Pulmonary artery endothelial cell (primary cell): ENCODE results near the gene MTOR. TPM values are rescaled to one million over a fixed set of nuclear protein-coding genes. Genes with fewer than 3 reads are reported as not detected.
"Not testable (repeated sequence)": the region's sequence is repeated elsewhere in the genome, so short reads cannot be mapped to it uniquely, and the experiment has no call there.

Experiments used
- DNase-seq: peaks from one replicate; pipeline ENCODE4 v3.0.0-alpha.2; 2011; ENCODE audit warnings: low read depth, low spot score
- total RNA-seq: library from RNA; depleted of rRNA; stranded (reverse); fragments of >200 nt; gene quantifications from 2 replicates; pipeline ENCODE4 v1.2.3, GENCODE V29; 2014

Gene MTOR
- total RNA-seq, 1 donor from 2014 or later = 42.7 TPM

DNA sequence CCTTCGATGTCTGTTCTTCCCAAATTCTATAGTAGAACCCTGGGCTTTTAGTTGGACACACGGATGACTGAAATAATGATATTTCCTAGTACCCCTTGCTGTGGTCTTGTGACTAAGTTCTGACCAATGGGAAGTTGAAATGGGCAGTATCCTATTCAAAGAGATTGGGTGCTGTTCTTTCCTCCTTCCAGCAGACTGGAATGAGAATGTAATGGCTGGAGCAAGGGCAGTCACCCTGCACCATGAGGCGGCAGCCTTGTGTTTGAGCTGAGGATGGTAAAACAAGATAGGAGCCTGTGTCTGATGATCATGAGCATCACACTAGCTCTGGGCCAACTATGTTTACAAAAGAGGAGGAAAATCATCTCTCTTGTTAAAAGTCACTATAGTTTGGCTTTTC, 197.4 kb downstream of the MTOR start:
- DNase-seq = no peak

DNA sequence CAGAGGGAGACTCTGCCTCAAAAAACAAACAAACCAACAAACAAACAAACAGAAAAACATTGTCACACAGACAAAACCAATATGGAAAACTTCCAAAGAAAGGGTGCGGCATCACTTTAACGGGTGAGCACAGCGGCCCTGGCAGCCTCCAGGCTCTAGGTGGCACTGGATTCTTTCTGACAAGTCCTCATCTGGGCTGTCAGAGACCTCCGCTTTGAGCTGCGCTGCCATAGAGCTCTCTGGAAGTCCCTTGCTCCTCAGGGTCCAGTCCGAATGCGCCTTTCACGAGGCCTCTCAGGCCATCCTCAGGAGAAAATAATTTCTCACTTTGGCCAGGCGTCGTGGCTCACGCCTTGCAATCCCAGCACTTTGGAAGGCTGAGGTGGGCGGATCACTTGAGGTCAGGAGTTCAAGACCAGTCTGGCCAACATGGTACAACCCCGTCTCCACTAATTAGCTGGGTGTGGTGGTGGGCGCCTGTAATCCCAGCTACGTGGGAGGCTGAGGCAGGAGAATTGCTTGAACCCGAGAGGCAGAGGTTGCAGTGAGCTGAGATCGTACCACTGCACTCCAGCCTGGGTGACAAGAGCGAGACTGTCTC, 198.3 kb downstream of the MTOR start:
- not testable (repeated sequence) for DNase-seq

DNA sequence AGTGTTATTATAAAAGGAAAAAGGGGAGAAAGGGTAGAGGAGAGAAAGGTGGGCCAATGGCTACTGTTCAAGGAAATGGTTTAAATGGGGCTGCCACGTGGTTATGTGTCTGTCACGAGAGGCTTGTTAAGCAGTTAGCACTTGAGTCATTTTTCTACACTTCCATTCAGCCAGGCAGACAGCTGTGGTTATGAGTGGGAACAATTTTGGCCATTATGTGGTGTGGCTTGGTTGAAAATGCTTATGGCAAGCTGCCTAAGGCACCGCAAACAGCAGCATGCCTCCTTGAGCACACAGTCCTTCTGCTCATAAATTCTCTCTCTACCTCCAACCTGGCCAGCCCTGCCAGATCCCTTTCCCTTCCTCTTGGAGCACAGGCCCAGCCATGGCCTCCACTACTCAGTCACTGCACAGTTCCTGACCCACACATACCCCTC, 199.4 kb downstream of the MTOR start:
- DNase-seq = no peak

DNA sequence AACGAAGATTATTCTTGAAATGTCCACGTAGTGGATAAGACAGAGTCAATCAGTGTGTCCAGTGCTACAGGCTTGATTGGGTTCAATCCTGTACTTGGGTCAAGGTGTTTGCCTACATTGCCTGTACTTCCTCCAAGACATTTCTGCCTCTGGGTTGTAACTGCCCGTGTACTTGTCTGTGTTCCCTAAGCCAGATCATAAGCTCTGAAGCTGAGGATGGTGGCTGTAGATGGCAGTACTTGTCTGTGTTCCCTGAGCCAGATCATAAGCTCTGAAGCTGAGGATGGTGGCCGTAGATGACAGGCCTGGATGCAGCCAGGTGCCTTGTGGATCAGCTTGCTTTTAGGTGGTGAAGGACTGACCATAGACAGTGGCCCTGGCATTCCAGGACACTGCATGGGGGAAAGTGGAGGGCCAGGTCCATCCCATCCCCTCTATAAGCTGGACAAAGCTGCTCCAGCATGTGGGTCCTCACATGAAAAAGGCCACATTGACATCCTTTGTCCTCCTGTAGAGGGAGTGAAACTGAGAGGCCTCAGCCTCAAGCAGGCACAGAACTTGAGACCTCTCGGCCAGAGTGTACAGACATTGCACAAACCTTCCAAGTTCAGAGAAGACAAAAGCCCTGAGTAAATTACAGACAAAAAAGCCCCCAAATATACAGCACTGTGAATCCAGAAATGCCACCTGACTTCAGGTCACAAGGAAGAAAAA, 200.5 kb downstream of the MTOR start:
- DNase-seq = no peak

DNA sequence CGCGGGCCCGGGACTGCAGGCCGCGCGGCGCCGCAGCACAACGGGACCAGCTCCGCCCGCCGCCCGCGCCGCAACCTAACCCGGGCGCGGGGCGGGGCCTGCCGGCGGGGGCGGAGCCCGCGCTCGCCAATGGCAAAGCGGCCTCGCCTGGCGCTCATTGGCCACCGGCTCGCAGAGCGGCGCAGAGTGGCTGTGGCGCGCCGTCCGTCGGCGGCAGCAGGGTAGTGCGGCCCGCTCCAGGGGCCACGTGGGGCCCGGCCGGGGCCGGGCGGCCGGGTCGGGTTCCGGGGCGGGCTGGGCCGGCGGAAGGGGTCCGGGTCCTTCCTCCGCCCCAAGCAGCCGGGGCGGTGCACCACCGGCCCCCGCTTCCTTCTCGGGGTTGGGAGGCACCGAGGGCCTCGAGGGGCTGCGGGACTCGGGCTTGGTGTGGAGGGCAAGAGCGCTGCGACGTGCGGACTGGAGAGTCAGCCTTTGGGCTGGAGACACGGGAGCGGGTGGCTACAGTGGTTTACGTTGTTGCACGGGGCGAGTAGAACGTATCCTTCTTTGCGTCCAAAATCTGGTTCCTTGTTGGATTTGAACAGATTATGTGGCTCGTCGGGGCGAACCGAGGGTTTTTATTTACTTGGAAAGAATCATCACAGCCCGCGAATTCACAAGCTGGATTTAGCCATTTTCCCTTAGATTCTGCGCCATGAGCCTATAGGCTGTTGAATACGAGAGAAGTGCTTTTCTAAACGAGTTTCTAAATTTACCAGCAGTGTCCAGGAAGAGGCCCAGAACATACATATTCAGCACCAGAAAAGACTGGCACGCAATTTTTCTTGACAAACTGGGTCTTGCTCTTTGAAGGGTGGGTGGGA, 202.2 kb downstream of the MTOR start, which contains the start of gene SRM:
Gene SRM (minus strand): TSS at position 51 of the 863 bp plus-strand sequence. CDS start 75 bp downstream, outside the sequence.
- DNase-seq = peak; percentile 63

DNA sequence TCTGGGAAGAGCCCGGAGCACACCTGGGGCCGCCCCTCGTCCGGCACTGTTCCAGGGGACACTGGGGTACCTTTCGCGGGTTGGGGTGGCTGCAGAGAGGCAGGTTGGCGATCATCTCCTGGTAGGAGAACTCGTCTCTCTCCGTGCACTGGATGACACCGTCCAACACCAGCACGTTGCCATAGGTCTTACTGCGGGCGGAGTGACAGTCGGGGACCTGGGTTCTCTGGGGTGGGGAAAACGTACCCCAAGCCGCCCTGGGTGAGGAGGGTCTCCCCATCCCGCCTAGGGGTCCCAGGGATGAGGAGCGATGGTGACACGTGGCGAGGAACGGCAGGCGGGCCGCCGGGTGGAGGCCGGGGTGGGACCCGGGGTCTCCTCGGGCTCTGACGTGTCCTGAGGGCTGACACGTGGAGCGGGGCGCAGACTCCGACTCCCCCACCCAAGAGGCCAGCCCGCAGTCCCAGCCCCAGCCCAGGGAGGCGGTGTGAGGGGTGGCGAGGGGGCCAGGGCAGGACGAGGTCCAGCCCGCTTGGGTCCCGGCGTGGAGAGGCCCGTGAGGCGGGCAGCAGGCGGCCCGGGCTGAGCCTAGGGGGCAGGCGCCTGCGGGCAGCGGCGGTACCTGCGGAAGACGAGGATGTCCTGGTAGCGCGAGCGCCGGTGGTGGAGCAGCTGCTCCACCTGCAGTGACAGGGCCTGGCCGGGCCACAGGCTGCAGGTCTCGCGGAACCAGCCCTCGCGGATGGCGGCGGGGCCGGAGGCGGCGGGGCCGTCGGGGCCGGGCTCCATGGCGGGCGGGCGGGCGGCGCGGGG, 203.0 kb downstream of the MTOR start:
- DNase-seq = no peak

DNA sequence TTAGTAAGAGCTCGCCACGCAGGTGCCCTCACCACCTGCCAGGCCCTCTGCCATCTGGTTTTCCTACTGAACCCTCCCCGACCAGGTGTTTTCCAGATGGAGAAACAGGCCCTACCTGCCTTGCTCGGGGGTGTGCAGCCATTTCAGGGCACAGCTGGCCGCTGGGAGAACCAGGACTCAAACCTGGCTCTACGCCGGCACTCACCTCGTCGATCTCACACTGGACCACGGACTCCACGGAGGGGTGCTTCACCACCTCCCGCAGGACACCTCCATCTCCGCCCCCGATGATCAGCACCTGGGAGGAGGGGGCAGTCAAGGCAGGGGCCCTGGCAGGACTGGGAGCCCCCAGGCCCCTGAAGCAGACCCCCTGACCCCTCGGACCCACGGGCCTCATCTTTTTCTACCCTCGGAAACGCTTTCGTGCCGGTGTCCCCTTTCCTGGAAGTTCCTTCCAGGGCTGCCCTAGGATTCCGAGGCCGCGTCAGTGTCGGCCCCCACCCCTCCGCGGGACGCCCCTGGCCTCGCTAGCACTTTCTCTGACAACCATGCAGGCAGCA, 203.7 kb downstream of the MTOR start:
- DNase-seq = no peak

DNA sequence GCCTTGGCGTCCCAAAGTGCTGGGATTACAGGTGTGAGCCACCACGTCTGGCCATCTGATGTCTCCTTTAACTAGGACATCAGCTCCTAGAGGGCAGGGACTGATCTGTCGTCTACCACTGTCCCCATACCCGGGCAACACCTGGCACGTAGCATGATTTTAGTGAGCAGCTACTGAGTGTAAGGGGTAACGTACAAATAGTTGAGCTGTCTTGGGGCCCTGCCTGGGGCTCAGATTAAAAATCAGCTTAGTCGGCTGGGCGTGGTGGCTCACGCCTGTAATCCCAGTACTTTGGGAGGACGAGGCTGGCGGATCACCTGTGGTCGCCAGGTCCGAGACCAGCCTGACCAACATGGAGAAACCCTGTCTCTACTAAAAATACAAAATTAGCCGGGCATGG, 204.3 kb downstream of the MTOR start:
- no peak for DNase-seq

DNA sequence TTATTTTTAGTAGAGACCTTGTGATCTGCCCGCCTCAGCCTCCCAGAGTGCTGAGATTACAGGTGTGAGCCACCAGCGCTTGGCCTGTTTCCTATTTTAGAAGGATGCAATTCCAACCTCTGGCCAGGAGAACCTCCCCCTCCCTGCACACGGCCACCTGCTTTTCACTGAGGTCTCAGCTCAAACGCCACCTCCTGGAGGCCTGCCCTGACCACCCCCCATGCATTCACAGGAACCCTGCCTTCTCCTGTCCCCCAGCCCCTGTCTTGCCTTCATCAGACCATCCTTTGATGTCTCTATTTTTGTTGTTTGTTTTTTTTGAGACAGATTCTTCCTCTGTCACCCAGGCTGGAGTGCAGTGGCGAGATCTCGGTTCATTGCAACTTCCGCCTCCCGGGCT, 204.9 kb downstream of the MTOR start:
- DNase-seq = no peak

Other genes with a start within 250 kb of the MTOR start
- 86.8 and 158 TPM in 2 replicates for gene TARDBP, start 249.9 kb downstream of the MTOR start, total RNA-seq
- gene MASP2, start 215.3 kb downstream of the MTOR start, total RNA-seq = 0.04 TPM in 1 of 2 replicates, not detected in the other
- 15.7 and 22.7 TPM in 2 replicates for gene SRM, start 202.5 kb downstream of the MTOR start, total RNA-seq
- gene EXOSC10, start 162.7 kb downstream of the MTOR start, total RNA-seq = 54.7 and 68.9 TPM in 2 replicates
- gene ANGPTL7, start 73.2 kb downstream of the MTOR start, total RNA-seq = not detected in 2 replicates
- gene UBIAD1, start 10.6 kb upstream of the MTOR start, total RNA-seq = 6.3 and 7.8 TPM in 2 replicates
- 0.07 TPM in 2 replicates for gene DISP3, start 216.6 kb upstream of the MTOR start, total RNA-seq